Hepatocyte (in vitro differentiated cells): ENCODE measurements around the gene AIFM2. TPM values are rescaled to one million over a fixed set of nuclear protein-coding genes. Genes with fewer than 3 reads are reported as not detected.
A peak's percentile ranks its signal among the peaks of the same experiment; 100 is the strongest.
"Not testable (repeated sequence)": the region's sequence is repeated elsewhere in the genome, so short reads cannot be mapped to it uniquely, and the experiment has no call there.

ENCODE experiments used
- DNase-seq: peaks from one replicate; pipeline ENCODE4 v3.0.0-alpha.2; 2016; ENCODE audit warnings: low spot score
- H2AFZ ChIP-seq: fragments of 200-600 bp; sonication (generic); 2 replicates; pipeline ENCODE4 v1.6.0; 2016; ENCODE audit warnings: antibody characterized with exemption, mild to moderate bottlenecking
- H3K27ac ChIP-seq: fragments of 200-600 bp; sonication (generic); 2 replicates; pipeline ENCODE4 v1.5.1; 2016; ENCODE audit warnings: mild to moderate bottlenecking
- H3K27me3 ChIP-seq: fragments of 200-600 bp; sonication (generic); 2 replicates; pipeline ENCODE4 v1.6.1; 2016
- H3K36me3 ChIP-seq: fragments of 200-600 bp; sonication (generic); replicated peaks from 2 replicates; pipeline ENCODE4 v1.5.1; 2016; ENCODE audit warnings: low read depth; ENCODE audit not compliant: insufficient read depth
- H3K4me1 ChIP-seq: fragments of 200-600 bp; sonication (generic); 2 replicates; pipeline ENCODE4 v1.5.1; 2016; ENCODE audit warnings: mild to moderate bottlenecking, moderate library complexity; ENCODE audit not compliant: insufficient read depth
- H3K4me2 ChIP-seq: fragments of 200-600 bp; sonication (generic); 2 replicates; pipeline ENCODE4 v1.6.0; 2016
- H3K4me3 ChIP-seq: fragments of 200-600 bp; sonication (generic); 2 replicates; pipeline ENCODE4 v1.5.1; 2016; ENCODE audit warnings: mild to moderate bottlenecking
- H3K79me2 ChIP-seq: fragments of 200-600 bp; sonication (generic); 2 replicates; pipeline ENCODE4 v1.6.0; 2017; ENCODE audit warnings: mild to moderate bottlenecking
- H3K9me2 ChIP-seq: fragments of 200-600 bp; sonication (generic); replicated peaks from 2 replicates; pipeline ENCODE4 v1.6.0; 2017; ENCODE audit warnings: mild to moderate bottlenecking; ENCODE audit not compliant: insufficient read depth
- H3K9me3 ChIP-seq: fragments of 200-600 bp; sonication (generic); 2 replicates; pipeline ENCODE4 v1.5.1; 2016; ENCODE audit warnings: low read depth, mild to moderate bottlenecking
- H4K20me1 ChIP-seq: fragments of 200-600 bp; sonication (generic); 2 replicates; pipeline ENCODE4 v1.6.0; 2016; ENCODE audit warnings: mild to moderate bottlenecking; ENCODE audit not compliant: insufficient read depth, poor library complexity, severe bottlenecking
- CTCF ChIP-seq: fragments of 200-600 bp; sonication (generic); IDR thresholded peaks from 2 replicates; pipeline ENCODE4 v1.5.1; 2016; ENCODE audit warnings: antibody characterized with exemption, mild to moderate bottlenecking; ENCODE audit not compliant: poor library complexity
- EZH2 ChIP-seq: fragments of 200-600 bp; sonication (generic); IDR thresholded peaks from 2 replicates; pipeline ENCODE4 v1.6.1; 2016; ENCODE audit warnings: antibody characterized with exemption, mild to moderate bottlenecking, borderline replicate concordance
- EZH2phosphoT487 ChIP-seq: fragments of 200-600 bp; sonication (generic); IDR thresholded peaks from one replicate; pipeline ENCODE4 v1.6.1; 2018; ENCODE audit warnings: antibody characterized with exemption, mild to moderate bottlenecking, low read depth, moderate library complexity; ENCODE audit not compliant: unreplicated experiment, severe bottlenecking
- WGBS: methylation state at CpG from one replicate; pipeline ENCODE4 v1.1.6; 2016; ENCODE audit warnings: low lambda C conversion rate; ENCODE audit errors: missing lambda C conversion rate; 5-methylcytosine and 5-hydroxymethylcytosine counted together
- polyA plus RNA-seq: library from polyadenylated mRNA; unstranded; fragments of >200 nt; fragmentation: Nextera tagmentation; extraction: Ambion mirVana; gene quantifications from 2 replicates; pipeline ENCODE4 v1.2.1, GENCODE V29; 2016
- total RNA-seq: library from RNA; depleted of rRNA; stranded (reverse); fragments of >200 nt; gene quantifications from 2 replicates; pipeline ENCODE4 v1.2.3, GENCODE V29; 2014

The AIFM2 gene
- total and polyA plus RNA-seq, 2 experiments from 2014 or later = 8.6 to 16.1 TPM

GRCh38 chr10:70087616-70088307, 44.9 kb downstream of the AIFM2 start:
- TF ChIP-seq EZH2phosphoT487 (no peak), EZH2 (no peak), CTCF (no peak)
- Histone ChIP-seq H3K36me3 (no peaks in the 10 kb centered on the region), H3K4me2 (no peak overlapping the region), H3K79me2 (peaks cover 3% of the 10 kb centered on the region), H3K27me3 (no peaks in the 10 kb centered on the region), H4K20me1 (no peaks in the 10 kb centered on the region), H3K9me3 (no peaks in the 10 kb centered on the region), H3K27ac (no peak overlapping the region), H3K4me3 (no peak overlapping the region), H2AFZ (no peak overlapping the region), H3K9me2 (no peaks in the 10 kb centered on the region), H3K4me1 (peaks cover 19% of the 10 kb centered on the region)
- no peak for DNase-seq
- 96% methylated on average over 15 of the region's 15 CpGs for WGBS

- no peaks in the 10 kb centered on the region for H4K20me1 ChIP-seq
- H3K9me3 ChIP-seq = no peaks in the 10 kb centered on the region
- H3K4me1 ChIP-seq = peaks cover 10% of the 10 kb centered on the region
- no peaks in the 10 kb centered on the region for H3K27me3 ChIP-seq
- H3K9me2 ChIP-seq = no peaks in the 10 kb centered on the region
- H3K4me3 ChIP-seq = no peak overlapping the region
- no peak overlapping the region for H3K27ac ChIP-seq
- H3K36me3 ChIP-seq = no peaks in the 10 kb centered on the region
- DNase-seq = no peak
- TF ChIP-seq EZH2phosphoT487 = no peak
- TF ChIP-seq EZH2 = no peak
- TF ChIP-seq CTCF = no peak
- WGBS = 66% methylated on average over 3 of the region's 3 CpGs
- no peak overlapping the region for H3K4me2 ChIP-seq
- H2AFZ ChIP-seq = no peak overlapping the region
- peaks cover 3% of the 10 kb centered on the region for H3K79me2 ChIP-seq
Measured at GRCh38 chr10:70085975-70086613, 46.5 kb downstream of the AIFM2 start.

- no peak overlapping the region for H3K4me2 ChIP-seq
- H3K27ac ChIP-seq = no peak overlapping the region
- no peaks in the 10 kb centered on the region for H3K4me1 ChIP-seq
- no peaks in the 10 kb centered on the region for H3K36me3 ChIP-seq
- H3K9me2 ChIP-seq = no peaks in the 10 kb centered on the region
- H3K4me3 ChIP-seq = no peak overlapping the region
- no peaks in the 10 kb centered on the region for H4K20me1 ChIP-seq
- H3K79me2 ChIP-seq = peaks cover under 1% of the 10 kb centered on the region
- no peaks in the 10 kb centered on the region for H3K27me3 ChIP-seq
- 78% methylated on average over 6 of the region's 6 CpGs for WGBS
- no peak for DNase-seq
- H3K9me3 ChIP-seq = no peaks in the 10 kb centered on the region
- H2AFZ ChIP-seq = no peak overlapping the region
- TF ChIP-seq EZH2 (no peak), CTCF (peak; percentile 10), EZH2phosphoT487 (no peak)
Measured at GRCh38 chr10:70084189-70084588, 48.4 kb downstream of the AIFM2 start.

GRCh38 chr10:70080789-70081188, 51.8 kb downstream of the AIFM2 start:
- not testable (repeated sequence) for H3K4me2 ChIP-seq, H3K27me3 ChIP-seq, DNase-seq, H3K27ac ChIP-seq, H3K4me3 ChIP-seq, H3K79me2 ChIP-seq, H4K20me1 ChIP-seq, H3K36me3 ChIP-seq, H3K9me2 ChIP-seq, H3K9me3 ChIP-seq, H2AFZ ChIP-seq, H3K4me1 ChIP-seq
- WGBS = 100% methylated on average over 2 of the region's 2 CpGs
